ENCODE measurements around the gene VPS39. TPM values are rescaled to one million over a fixed set of nuclear protein-coding genes. Genes with fewer than 3 reads are reported as not detected.

VPS39 gene
- total and polyA plus RNA-seq, 9 of the 15 experiments (the other 6 are each of a cell fraction or from before 2014, with no cell fraction given) = 3.2 to 37.3 (median 21.8) TPM

DNA sequence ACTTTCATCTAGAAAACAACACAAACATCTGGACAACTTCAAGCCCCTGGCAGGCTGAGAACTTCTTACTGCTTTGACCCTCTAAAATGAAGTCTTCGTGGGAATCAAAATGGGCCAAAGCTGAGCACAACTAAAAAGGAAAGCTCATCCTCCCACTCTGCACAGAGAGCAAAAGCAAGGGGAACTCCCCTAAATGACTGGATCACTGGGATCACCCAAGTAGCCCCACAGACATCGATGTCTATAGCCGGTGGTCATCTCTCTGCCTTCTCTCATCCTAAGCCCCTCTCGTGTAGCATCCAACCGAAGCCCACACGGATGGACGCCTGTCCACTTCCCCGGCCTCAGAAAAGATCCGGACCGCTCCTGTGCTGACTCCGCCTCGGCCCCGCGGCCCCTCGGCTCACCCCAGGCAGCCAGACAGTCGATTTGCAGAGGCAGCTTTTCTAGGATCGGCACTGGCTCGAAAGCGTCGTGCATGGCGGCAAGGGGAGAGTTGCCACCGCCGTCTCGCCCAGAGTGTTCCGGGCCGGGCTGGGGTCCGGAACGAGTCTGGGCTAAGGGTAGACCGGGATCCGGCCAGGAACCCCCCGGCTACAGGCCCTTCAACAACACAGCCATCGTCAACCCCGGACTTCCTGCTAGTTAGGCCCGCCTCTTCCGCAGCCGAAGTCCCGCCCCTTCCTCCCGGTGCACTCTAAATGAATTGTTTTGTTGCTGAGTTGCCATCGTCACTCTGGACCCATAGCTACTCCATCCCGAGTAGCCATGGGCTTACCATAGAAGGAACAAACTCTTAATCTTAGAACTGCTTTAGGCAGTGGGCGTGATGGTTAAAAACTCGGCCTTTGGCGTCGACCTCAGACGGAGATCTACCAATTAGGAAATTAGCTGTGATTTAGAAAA is at the start of gene VPS39 (continued):
- TF ChIP-seq, protein P1, sequence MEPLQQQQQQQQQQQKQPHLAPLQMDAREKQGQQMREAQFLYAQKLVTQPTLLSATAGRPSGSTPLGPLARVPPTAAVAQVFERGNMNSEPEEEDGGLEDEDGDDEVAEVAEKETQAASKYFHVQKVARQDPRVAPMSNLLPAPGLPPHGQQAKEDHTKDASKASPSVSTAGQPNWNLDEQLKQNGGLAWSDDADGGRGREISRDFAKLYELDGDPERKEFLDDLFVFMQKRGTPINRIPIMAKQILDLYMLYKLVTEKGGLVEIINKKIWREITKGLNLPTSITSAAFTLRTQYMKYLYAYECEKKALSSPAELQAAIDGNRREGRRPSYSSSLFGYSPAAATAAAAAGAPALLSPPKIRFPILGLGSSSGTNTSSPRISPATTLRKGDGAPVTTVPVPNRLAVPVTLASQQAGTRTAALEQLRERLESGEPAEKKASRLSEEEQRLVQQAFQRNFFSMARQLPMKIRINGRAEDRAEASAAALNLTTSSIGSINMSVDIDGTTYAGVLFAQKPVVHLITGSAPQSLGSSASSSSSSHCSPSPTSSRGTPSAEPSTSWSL (CRISPR knock-in tag; IDR thresholded peaks at IDR 0.05; ENCODE audit: borderline replicate concordance) = no peak
- TF ChIP-seq POLR2G (IDR thresholded peaks at IDR 0.05; ENCODE audit: low read depth, low read length) = peak; percentile 89
- TF ChIP-seq PTTG1 (tag; IDR thresholded peaks at IDR 0.05; ENCODE audit: low read depth) = no peak
- no peak for TF ChIP-seq HNRNPH1 (optimal IDR thresholded peaks at IDR 0.05; ENCODE audit: low read depth, low read length)
- no peak for TF ChIP-seq ZFP36 (IDR thresholded peaks at IDR 0.05; ENCODE audit: low read depth, low read length, partially characterized antibody)
- TF ChIP-seq ZNF79 (CRISPR knock-in tag; IDR thresholded peaks at IDR 0.05; ENCODE audit: low read depth) = no peak
- TF ChIP-seq RBM25 (IDR thresholded peaks at IDR 0.05; ENCODE audit: low read depth, low read length, severe bottlenecking) = no peak
- TF ChIP-seq SREBF2 (CRISPR knock-in tag; IDR thresholded peaks at IDR 0.05) = no peak
- 0 out of 2 replicates have a peak, but pooled peaks have one; percentile 15 for TF ChIP-seq SMC3 (conservative IDR thresholded peaks at IDR 0.05; ENCODE audit: insufficient read depth, low read depth, low read length)
- no peak for TF ChIP-seq ZNF431 (CRISPR knock-in tag; IDR thresholded peaks at IDR 0.05)
- TF ChIP-seq TEAD2 (tag; IDR thresholded peaks at IDR 0.05) = no peak
- TF ChIP-seq CHCHD3 (CRISPR knock-in tag; IDR thresholded peaks at IDR 0.05) = no peak
- TF ChIP-seq CXXC5 (CRISPR knock-in tag; IDR thresholded peaks at IDR 0.05) = peak; percentile 50; the same call in 1 of the 2 replicates
- TF ChIP-seq ZNF76 (CRISPR knock-in tag; IDR thresholded peaks at IDR 0.05; ENCODE audit: borderline replicate concordance) = peak; percentile 28; the same call in 1 of the 2 replicates
- peak; percentile 90 for TF ChIP-seq ELF2 (CRISPR knock-in tag; IDR thresholded peaks at IDR 0.05)
- TF ChIP-seq ZNF354B (CRISPR knock-in tag; IDR thresholded peaks at IDR 0.05) = no peak
- no peak for TF ChIP-seq CEBPG (CRISPR knock-in tag; IDR thresholded peaks at IDR 0.05)
- TF ChIP-seq CEBPG (tag; conservative IDR thresholded peaks at IDR 0.05 in 1 of 2, IDR thresholded peaks at IDR 0.05 in 1 of 2) = no peak
- no peak for TF ChIP-seq ZNF347 (CRISPR knock-in tag; IDR thresholded peaks at IDR 0.05; ENCODE audit: low read depth)
- 0 out of 2 replicates have a peak, but pooled peaks have one; percentile 18 for TF ChIP-seq CC2D1A (IDR thresholded peaks at IDR 0.05)
- peak; percentile 41 for TF ChIP-seq TAF1 (IDR thresholded peaks at IDR 0.05; ENCODE audit: control insufficient read depth, extremely low read depth, insufficient read depth, low read length, severe bottlenecking)
- no peak for TF ChIP-seq ETV5 (CRISPR knock-in tag; IDR thresholded peaks at IDR 0.05; ENCODE audit: low read depth)
- TF ChIP-seq SMAD2 (IDR thresholded peaks at IDR 0.05; ENCODE audit: low read depth, low read length) = no peak
- TF ChIP-seq KLF16 (IDR thresholded peaks at IDR 0.05) = no peak
- TF ChIP-seq RBM15 (IDR thresholded peaks at IDR 0.05; ENCODE audit: insufficient read depth, low read length) = no peak
- peak; percentile 66 to 77 for TF ChIP-seq FOXK2 (conservative IDR thresholded peaks at IDR 0.05 in 1 of 2, IDR thresholded peaks at IDR 0.05 in 1 of 2; ENCODE audit: low read depth in 2 of 2)
- no peak for TF ChIP-seq HNRNPL (IDR thresholded peaks at IDR 0.05; ENCODE audit: low read depth, low read length)
- no peak for TF ChIP-seq BRD4 (IDR thresholded peaks at IDR 0.05)
- TF ChIP-seq HDAC1 (IDR thresholded peaks at IDR 0.05) = peak in 1 of 2 experiments; percentile 85; a peak in 2 of 4 replicates
- no peak for TF ChIP-seq PHF21A (IDR thresholded peaks at IDR 0.05; ENCODE audit: borderline replicate concordance, low read depth)

All from K562 (cell line).